CD4-positive, CD25-positive, alpha-beta regulatory T cell (primary cell): ENCODE data around the gene QARS1. TPM values are rescaled to one million over a fixed set of nuclear protein-coding genes. Genes with fewer than 3 reads are reported as not detected.
A peak's percentile ranks its signal among the peaks of the same experiment; 100 is the strongest.

Experiments used
- ATAC-seq, 2 donors: fragments of 150-1000 bp; cut with Tn5 transposase; one replicate each; pipeline ENCODE4 v1.10.0; 2021; ENCODE audit warnings: low read depth in 2 of 2, moderate number of reproducible peaks in 2 of 2, moderate library complexity in 1 of 2
- DNase-seq, 3 donors: peaks; one replicate each; pipeline versions ENCODE4 v3.0.0 to v3.0.0-alpha.2; 2012 to 2022; ENCODE audit warnings: mixed read lengths in 1 of 3
- H3K27ac ChIP-seq: one replicate; pipeline ENCODE4 v1.7.0; 2013; ENCODE audit warnings: mild to moderate bottlenecking, low read length; ENCODE audit not compliant: insufficient read depth, poor library complexity, severe bottlenecking
- H3K27me3 ChIP-seq: one replicate; pipeline ENCODE4 v1.7.0; 2013; ENCODE audit warnings: low read length; ENCODE audit not compliant: control insufficient read depth, insufficient read depth
- H3K36me3 ChIP-seq: one replicate; pipeline ENCODE4 v1.7.0; 2013; ENCODE audit warnings: mild to moderate bottlenecking, low read length, moderate library complexity; ENCODE audit not compliant: control insufficient read depth, insufficient read depth
- H3K4me1 ChIP-seq: 2 replicates; pipeline ENCODE4 v1.7.0; 2013; ENCODE audit warnings: mild to moderate bottlenecking, low read length; ENCODE audit not compliant: insufficient read depth, control insufficient read depth, poor library complexity, severe bottlenecking
- H3K4me3 ChIP-seq: one replicate; pipeline ENCODE4 v1.7.0; 2013; ENCODE audit warnings: low read depth, mild to moderate bottlenecking, low read length, moderate library complexity
- H3K9me3 ChIP-seq, 2 experiments: 1 replicate in 1 of 2; 2 replicates in 1 of 2; pipeline ENCODE4 v1.7.0; 2013; ENCODE audit warnings: low read length in 2 of 2, mild to moderate bottlenecking in 1 of 2, moderate library complexity in 1 of 2; ENCODE audit not compliant: control insufficient read depth in 2 of 2
- H3K27ac Mint-ChIP-seq, 3 donors: one replicate each; pipeline ENCODE4 v1.8.0; 2020 to 2022; ENCODE audit warnings: mild to moderate bottlenecking in 3 of 3, mixed read lengths in 3 of 3, moderate library complexity in 2 of 3
- H3K27me3 Mint-ChIP-seq: one replicate; pipeline ENCODE4 v1.8.0; 2022; ENCODE audit warnings: mild to moderate bottlenecking, mixed read lengths
- H3K36me3 Mint-ChIP-seq: one replicate; pipeline ENCODE4 v1.8.0; 2020; ENCODE audit warnings: mixed read lengths
- H3K4me1 Mint-ChIP-seq, 4 donors: one replicate each; pipeline ENCODE4 v1.8.0; 2020 to 2022; ENCODE audit warnings: mixed read lengths in 4 of 4, mild to moderate bottlenecking in 1 of 4
- H3K4me3 Mint-ChIP-seq, 4 donors: one replicate each; pipeline ENCODE4 v1.8.0; 2020 to 2022; ENCODE audit warnings: mild to moderate bottlenecking in 4 of 4, mixed read lengths in 4 of 4, moderate library complexity in 3 of 4
- H3K9me3 Mint-ChIP-seq, 7 donors: one replicate each; pipeline ENCODE4 v1.8.0; 2020 to 2022; ENCODE audit warnings: mixed read lengths in 7 of 7, mild to moderate bottlenecking in 3 of 7, moderate library complexity in 2 of 7
- polyA plus RNA-seq, 4 donors: library from polyadenylated mRNA; unstranded; fragments of 300-500 nt; fragmentation: Illumina TruSeq; gene quantifications; one replicate each; pipeline ENCODE4 v1.2.3, GENCODE V29; 2021
- total RNA-seq: library from RNA; stranded (reverse); gene quantifications from one replicate; pipeline ENCODE4 v1.2.3, GENCODE V29; 2022

The QARS1 gene
- total and polyA plus RNA-seq, 5 donors from 2014 or later = 102 to 224 (median 134) TPM

GRCh38 chr3:49098910-49099630 lies 5.5 kb downstream of the QARS1 start:
- peaks cover 51% of the 10 kb centered on the region for H3K36me3 ChIP-seq

GRCh38 chr3:49098429-49098828 lies 6.1 kb downstream of the QARS1 start:
- H3K27me3 Mint-ChIP-seq = no peaks in the 10 kb centered on the region
- peaks cover 0 to 13% (median 7%) of the 10 kb centered on the region in 4 donors for H3K4me1 Mint-ChIP-seq
- Histone ChIP-seq H3K4me1 (peaks cover 14% of the 10 kb centered on the region), H3K36me3 (peaks cover 51% of the 10 kb centered on the region), H3K27me3 (no peaks in the 10 kb centered on the region), H3K4me3 (no peak overlapping the region), H3K27ac (no peak overlapping the region), H3K9me3 (no peaks in the 10 kb centered on the region)
- no peak overlapping the region for H3K27ac Mint-ChIP-seq
- ATAC-seq (no peak), DNase-seq (no peak)
- peaks cover 38% of the 10 kb centered on the region for H3K36me3 Mint-ChIP-seq
- H3K9me3 Mint-ChIP-seq = no peaks in the 10 kb centered on the region
- H3K4me3 Mint-ChIP-seq = peak overlapping the region in 2 of 4 donors; percentile 49 to 58

More at GRCh38 chr3:49098910-49099630, 5.5 kb downstream of the QARS1 start:
- DNase-seq = no peak
- Mint-ChIP-seq H3K4me3 (peak overlapping the region in 1 of 4 donors; percentile 47), H3K9me3 (no peaks in the 10 kb centered on the region), H3K27me3 (no peaks in the 10 kb centered on the region), H3K36me3 (peaks cover 38% of the 10 kb centered on the region), H3K4me1 (peaks cover 0 to 19% (median 10%) of the 10 kb centered on the region in 4 donors), H3K27ac (no peak overlapping the region)
- no peaks in the 10 kb centered on the region for H3K9me3 ChIP-seq
- no peak overlapping the region for H3K27ac ChIP-seq
- peaks cover 21% of the 10 kb centered on the region for H3K4me1 ChIP-seq
- no peaks in the 10 kb centered on the region for H3K27me3 ChIP-seq
- no peak for ATAC-seq
- H3K4me3 ChIP-seq = no peak overlapping the region

- Histone ChIP-seq H3K4me1 (peaks cover 44% of the 10 kb centered on the region), H3K27me3 (no peaks in the 10 kb centered on the region), H3K36me3 (peaks cover 24% of the 10 kb centered on the region), H3K27ac (peak within 1 kb of the TSS; percentile 96), H3K4me3 (peak within 1 kb of the TSS; percentile 85), H3K9me3 (no peaks in the 10 kb centered on the region)
- peak within 1 kb of the TSS; percentile 96 to 98 (median 98) for H3K27ac Mint-ChIP-seq
- peaks cover 14% of the 10 kb centered on the region for H3K36me3 Mint-ChIP-seq
- ATAC-seq (peak; percentile 82 to 85), DNase-seq (peak; percentile 94 to 98 (median 97))
- no peaks in the 10 kb centered on the region for H3K27me3 Mint-ChIP-seq
- no peaks in the 10 kb centered on the region for H3K9me3 Mint-ChIP-seq
- peak within 1 kb of the TSS; percentile 97 to 99 (median 98) for H3K4me3 Mint-ChIP-seq
- peaks cover 17 to 45% (median 23%) of the 10 kb centered on the region in 4 donors for H3K4me1 Mint-ChIP-seq
These were observed 10.4 kb downstream of the QARS1 start, which contains the start of gene QRICH1 for GRCh38 chr3:49093853-49094767. Gene QRICH1 (minus strand): TSS chr3:49094071. CDS start chr3:49077017, 17,054 bp downstream.

- peaks cover 17 to 50% (median 24%) of the 10 kb centered on the region in 4 donors for H3K4me1 Mint-ChIP-seq
- peak overlapping the region; percentile 63 to 98 (median 96) for H3K27ac Mint-ChIP-seq
- H3K36me3 Mint-ChIP-seq = peaks cover 7% of the 10 kb centered on the region
- Histone ChIP-seq H3K9me3 (no peaks in the 10 kb centered on the region), H3K27me3 (no peaks in the 10 kb centered on the region), H3K27ac (peak overlapping the region; percentile 96), H3K4me1 (peaks cover 50% of the 10 kb centered on the region), H3K36me3 (peaks cover 16% of the 10 kb centered on the region), H3K4me3 (peak overlapping the region; percentile 85)
- no peaks in the 10 kb centered on the region for H3K9me3 Mint-ChIP-seq
- ATAC-seq = peak; percentile 29 to 32
- H3K4me3 Mint-ChIP-seq = peak overlapping the region; percentile 97 to 99 (median 98)
- no peaks in the 10 kb centered on the region for H3K27me3 Mint-ChIP-seq
- peak; percentile 69 to 88 (median 82) for DNase-seq
These were observed 11.4 kb downstream of the QARS1 start for GRCh38 chr3:49092938-49093852.

- no peak overlapping the region for H3K27ac Mint-ChIP-seq
- ATAC-seq = no peak
These were observed 23.1 kb downstream of the QARS1 start for GRCh38 chr3:49081429-49081828.

GRCh38 chr3:49079270-49079669 lies 25.3 kb downstream of the QARS1 start:
- no peak for DNase-seq
- H3K27ac Mint-ChIP-seq = no peak overlapping the region
- Histone ChIP-seq H3K36me3 (peaks cover 44% of the 10 kb centered on the region), H3K4me1 (peaks cover 3% of the 10 kb centered on the region), H3K4me3 (no peak overlapping the region), H3K9me3 (no peaks in the 10 kb centered on the region), H3K27me3 (no peaks in the 10 kb centered on the region), H3K27ac (no peak overlapping the region)
- no peaks in the 10 kb centered on the region for H3K27me3 Mint-ChIP-seq
- no peaks in the 10 kb centered on the region for H3K9me3 Mint-ChIP-seq
- H3K36me3 Mint-ChIP-seq = peaks cover 5% of the 10 kb centered on the region
- peaks cover 11 to 36% (median 14%) of the 10 kb centered on the region in 4 donors for H3K4me1 Mint-ChIP-seq
- H3K4me3 Mint-ChIP-seq = no peak overlapping the region
- no peak for ATAC-seq

More at GRCh38 chr3:49081429-49081828, 23.1 kb downstream of the QARS1 start:
- Mint-ChIP-seq H3K9me3 (no peaks in the 10 kb centered on the region), H3K36me3 (peaks cover 3% of the 10 kb centered on the region), H3K27me3 (no peaks in the 10 kb centered on the region), H3K4me3 (no peak overlapping the region), H3K4me1 (peaks cover 11 to 44% (median 13%) of the 10 kb centered on the region in 4 donors)
- H3K36me3 ChIP-seq = peaks cover 29% of the 10 kb centered on the region
- H3K9me3 ChIP-seq = no peaks in the 10 kb centered on the region
- H3K4me1 ChIP-seq = peaks cover 12% of the 10 kb centered on the region
- no peak overlapping the region for H3K4me3 ChIP-seq
- no peak for DNase-seq
- H3K27me3 ChIP-seq = no peaks in the 10 kb centered on the region
- no peak overlapping the region for H3K27ac ChIP-seq

GRCh38 chr3:49076646-49077045 lies 27.9 kb downstream of the QARS1 start:
- no peak overlapping the region for H3K4me3 Mint-ChIP-seq

More at GRCh38 chr3:49076646-49077045, 27.9 kb downstream of the QARS1 start:
- H3K27ac Mint-ChIP-seq = no peak overlapping the region
- no peaks in the 10 kb centered on the region for H3K9me3 ChIP-seq
- H3K4me1 ChIP-seq = no peaks in the 10 kb centered on the region
- peaks cover 66% of the 10 kb centered on the region for H3K36me3 ChIP-seq
- ATAC-seq = no peak
- no peak overlapping the region for H3K4me3 ChIP-seq
- H3K27ac ChIP-seq = no peak overlapping the region
- H3K4me1 Mint-ChIP-seq = peaks cover 6 to 26% (median 16%) of the 10 kb centered on the region in 4 donors
- no peaks in the 10 kb centered on the region for H3K9me3 Mint-ChIP-seq
- peaks cover 12% of the 10 kb centered on the region for H3K36me3 Mint-ChIP-seq
- no peak for DNase-seq
- no peaks in the 10 kb centered on the region for H3K27me3 Mint-ChIP-seq
- no peaks in the 10 kb centered on the region for H3K27me3 ChIP-seq
